B cell (primary cell): ENCODE data around the gene CCDC18. TPM values are rescaled to one million over a fixed set of nuclear protein-coding genes. Genes with fewer than 3 reads are reported as not detected.

Experiments
- ATAC-seq: fragments of 200-7000 bp; cut with Tn5 transposase; one replicate; pipeline ENCODE4 v1.10.0; 2021; ENCODE audit warnings: low read depth, mild to moderate bottlenecking, moderate number of reproducible peaks, moderate library complexity
- CTCF ChIA-PET: fragments of 350-600 bp; sonication (Branson Sonifier 250); formaldehyde crosslinking; loops from one replicate; lab custom pipeline; 2021; ENCODE audit warnings: antibody characterized with exemption, inconsistent platforms; lab: Charles Lee
- POLR2A ChIA-PET: fragments of 350-600 bp; sonication (Branson Sonifier 250); formaldehyde crosslinking; loops from one replicate; lab custom pipeline; 2021; ENCODE audit warnings: antibody characterized with exemption; lab: Charles Lee
- DNase-seq: peaks from one replicate; pipeline ENCODE4 v3.0.0; 2013
- H2AFZ ChIP-seq: 2 replicates; pipeline ENCODE4 v1.6.1; 2012; ENCODE audit warnings: mild to moderate bottlenecking, low read depth, low read length; ENCODE audit not compliant: insufficient read depth, poor library complexity, severe bottlenecking
- H3K27ac ChIP-seq, 2 donors: 1 replicate in 1 of 2; 2 replicates in 1 of 2; pipeline ENCODE4 v1.5.1; 2012 to 2013; ENCODE audit warnings: low read length in 2 of 2, mild to moderate bottlenecking in 2 of 2, moderate library complexity in 1 of 2
- H3K27me3 ChIP-seq, 4 experiments: fragments of 200-600 bp in 1 of 4; sonication (generic) in 1 of 4; replicated peaks in 1 of 4; 1 replicate in 2 of 4; 2 replicates in 2 of 4; pipeline versions ENCODE4 v1.6.1 to v1.7.0; 2013 to 2016; ENCODE audit warnings: low read length in 3 of 4, mild to moderate bottlenecking in 2 of 4, mixed read lengths in 1 of 4, moderate library complexity in 1 of 4; ENCODE audit not compliant: insufficient read depth in 4 of 4, control insufficient read depth in 3 of 4; ENCODE audit errors: control extremely low read depth in 1 of 4
- H3K36me3 ChIP-seq, 2 experiments: replicated peaks in 1 of 2; 1 replicate in 1 of 2; 2 replicates in 1 of 2; pipeline versions ENCODE4 v1.6.1 to v1.7.1; 2013; ENCODE audit warnings: low read length in 1 of 2; ENCODE audit not compliant: insufficient read depth in 2 of 2, control insufficient read depth in 1 of 2; ENCODE audit errors: control extremely low read depth in 1 of 2, extremely low read depth in 1 of 2
- H3K4me1 ChIP-seq, 2 donors: fragments of 200-600 bp in 1 of 2; sonication (generic) in 1 of 2; 1 replicate in 1 of 2; 2 replicates in 1 of 2; pipeline versions ENCODE4 v1.5.1 to v1.6.1; 2013 to 2017; ENCODE audit warnings: low read length in 2 of 2; ENCODE audit not compliant: control insufficient read depth in 2 of 2, insufficient read depth in 2 of 2
- H3K4me2 ChIP-seq: replicated peaks from 2 replicates; pipeline ENCODE3; 2012; ENCODE audit warnings: mild to moderate bottlenecking, low read depth, low read length; ENCODE audit not compliant: poor library complexity, severe bottlenecking
- H3K4me3 ChIP-seq, 5 experiments: fragments of 200-600 bp in 1 of 5; sonication (generic) in 1 of 5; 1 replicate in 3 of 5; 2 replicates in 2 of 5; pipeline versions ENCODE4 v1.5.1 to v1.7.0; 2011 to 2016; ENCODE audit warnings: low read length in 4 of 5, mild to moderate bottlenecking in 4 of 5, low read depth in 2 of 5, control low read depth in 1 of 5, moderate library complexity in 1 of 5; ENCODE audit not compliant: insufficient read depth in 1 of 5; ENCODE audit errors: control extremely low read depth in 1 of 5, extremely low read depth in 1 of 5
- H3K79me2 ChIP-seq: fragments of 200-600 bp; sonication (generic); one replicate; pipeline ENCODE4 v1.6.0; 2016; ENCODE audit warnings: low read length; ENCODE audit not compliant: control insufficient read depth, insufficient read depth
- H3K9ac ChIP-seq: fragments of 200-600 bp; sonication (generic); 2 replicates; pipeline ENCODE4 v1.6.1; 2017; ENCODE audit warnings: mild to moderate bottlenecking, low read length, moderate library complexity
- H3K9me3 ChIP-seq, 3 donors: one replicate each; pipeline versions ENCODE4 v1.6.1 to v1.7.1; 2013; ENCODE audit warnings: low read length in 2 of 3; ENCODE audit not compliant: control insufficient read depth in 2 of 3, insufficient read depth in 1 of 3; ENCODE audit errors: control extremely low read depth in 1 of 3
- H4K20me1 ChIP-seq: 2 replicates; pipeline ENCODE4 v1.6.0; 2012; ENCODE audit warnings: mild to moderate bottlenecking, low read length; ENCODE audit not compliant: insufficient read depth, control insufficient read depth, poor library complexity, severe bottlenecking
- H3K27ac Mint-ChIP-seq: one replicate; pipeline ENCODE4 v1.8.0; 2021; ENCODE audit warnings: mixed read lengths
- H3K27me3 Mint-ChIP-seq: one replicate; pipeline ENCODE4 v1.8.0; 2021; ENCODE audit warnings: mixed read lengths
- H3K4me1 Mint-ChIP-seq: one replicate; pipeline ENCODE4 v1.8.0; 2021; ENCODE audit warnings: mixed read lengths
- H3K4me3 Mint-ChIP-seq: one replicate; pipeline ENCODE4 v1.8.0; 2021; ENCODE audit warnings: mixed read lengths
- H3K9me3 Mint-ChIP-seq: one replicate; pipeline ENCODE4 v1.8.0; 2022; ENCODE audit warnings: mixed read lengths; ENCODE audit not compliant: insufficient read depth
- EZH2 ChIP-seq: IDR thresholded peaks from 2 replicates; pipeline ENCODE4 v1.6.1; 2012; ENCODE audit warnings: borderline replicate concordance, low read depth, mild to moderate bottlenecking, moderate library complexity, low read length; ENCODE audit not compliant: insufficient read depth, poor library complexity, severe bottlenecking
- WGBS: methylation state at CpG from one replicate; pipeline ENCODE4 v1.1.5; 2013; ENCODE audit warnings: missing lambda C conversion rate; ENCODE audit not compliant: insufficient coverage; 5-methylcytosine and 5-hydroxymethylcytosine counted together
- intact Hi-C: fragments of 100-400 bp; cut with micrococcal nuclease; formaldehyde crosslinking; loops from one replicate; pipeline ENCODE4 v1.10.0; 2022
- polyA plus RNA-seq: library from polyadenylated mRNA; depleted of rRNA; stranded (reverse); fragments of >200 nt; gene quantifications from 2 replicates; pipeline ENCODE4 v1.2.3, GENCODE V29; 2012
- small RNA-seq: library from RNA; depleted of rRNA; stranded (forward); fragments of <200 nt; gene quantifications from one replicate; pipeline ENCODE3, GENCODE V24; 2012; ENCODE audit warnings: low replicate concordance, low read depth; ENCODE audit not compliant: insufficient read length
- total RNA-seq, 2 donors: library from RNA; stranded (reverse); fragments of 120-200 nt in 1 of 2; gene quantifications; 1 replicate in 1 of 2; 2 replicates in 1 of 2; pipeline versions ENCODE4 v1.2.3 to v1.2.4, GENCODE V29; 2013 to 2022
- TF ChIP-seq, protein P1 (sequence below): fragments of 200-600 bp; IDR thresholded peaks from one replicate; pipeline ENCODE4 v1.8.0; 2022; ENCODE audit warnings: antibody characterized with exemption, mild to moderate bottlenecking

CCDC18 gene
- total and polyA plus RNA-seq, 2 donors (not counting 1 experiment from before 2014, with no cell fraction given), result 7.7 to 16.0 TPM

- Mint-ChIP-seq H3K9me3 (no peaks in the 10 kb centered on the region), H3K4me3 (no peak overlapping the region), H3K27ac (no peak overlapping the region), H3K27me3 (no peaks in the 10 kb centered on the region), H3K4me1 (no peaks in the 10 kb centered on the region)
- ATAC-seq (no peak), DNase-seq (no peak)
- Histone ChIP-seq H3K4me3 (no peak overlapping the region), H2AFZ (no peak overlapping the region), H3K9me3 (no peaks in the 10 kb centered on the region), H3K36me3 (no peaks in the 10 kb centered on the region), H3K4me1 (no peaks in the 10 kb centered on the region), H3K27ac (no peak overlapping the region), H3K79me2 (no peaks in the 10 kb centered on the region), H3K27me3 (no peaks in the 10 kb centered on the region), H3K4me2 (no peak overlapping the region), H3K9ac (no peak overlapping the region), H4K20me1 (no peaks in the 10 kb centered on the region)
- TF ChIP-seq EZH2, result no peak
- TF ChIP-seq, protein P1, sequence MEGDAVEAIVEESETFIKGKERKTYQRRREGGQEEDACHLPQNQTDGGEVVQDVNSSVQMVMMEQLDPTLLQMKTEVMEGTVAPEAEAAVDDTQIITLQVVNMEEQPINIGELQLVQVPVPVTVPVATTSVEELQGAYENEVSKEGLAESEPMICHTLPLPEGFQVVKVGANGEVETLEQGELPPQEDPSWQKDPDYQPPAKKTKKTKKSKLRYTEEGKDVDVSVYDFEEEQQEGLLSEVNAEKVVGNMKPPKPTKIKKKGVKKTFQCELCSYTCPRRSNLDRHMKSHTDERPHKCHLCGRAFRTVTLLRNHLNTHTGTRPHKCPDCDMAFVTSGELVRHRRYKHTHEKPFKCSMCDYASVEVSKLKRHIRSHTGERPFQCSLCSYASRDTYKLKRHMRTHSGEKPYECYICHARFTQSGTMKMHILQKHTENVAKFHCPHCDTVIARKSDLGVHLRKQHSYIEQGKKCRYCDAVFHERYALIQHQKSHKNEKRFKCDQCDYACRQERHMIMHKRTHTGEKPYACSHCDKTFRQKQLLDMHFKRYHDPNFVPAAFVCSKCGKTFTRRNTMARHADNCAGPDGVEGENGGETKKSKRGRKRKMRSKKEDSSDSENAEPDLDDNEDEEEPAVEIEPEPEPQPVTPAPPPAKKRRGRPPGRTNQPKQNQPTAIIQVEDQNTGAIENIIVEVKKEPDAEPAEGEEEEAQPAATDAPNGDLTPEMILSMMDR, result no peak
- ChIA-PET POLR2A (interaction anchor here (0.6 kb wide), 1 partner anchor 541 kb away, joined by 8 read pairs; no protein-coding TSS in a partner anchor), CTCF (interaction anchor here (2.9 kb wide), 1 partner anchor 20 kb away, joined by 11 read pairs; no protein-coding TSS in a partner anchor)
- intact Hi-C loops, result no loop called here
- WGBS, result no CpG with 5 or more reads among the region's 8 CpGs
Observed at GRCh38 chr1:93324486-93325464, 144.3 kb downstream of the CCDC18 start.

Small RNA genes within 50 kb of the gene (small RNA-seq; reads per million reads assigned to genes)
- gene AC126124.1, result not detected
- not detected for gene AL139421.1

Other genes starting within 250 kb of the CCDC18 start
- 20.1 and 22.7 TPM in 2 replicates for gene DIPK1A, start 219.3 kb upstream of the CCDC18 start, total RNA-seq
- gene DIPK1A, start 219.3 kb upstream of the CCDC18 start, polyA plus RNA-seq, result 10.7 and 11.9 TPM in 2 replicates
- gene MTF2, start 101.4 kb upstream of the CCDC18 start, total RNA-seq, result 66.2 and 68.6 TPM in 2 replicates
- gene MTF2, start 101.4 kb upstream of the CCDC18 start, polyA plus RNA-seq, result 19.5 and 20.1 TPM in 2 replicates
- 46.1 and 50.7 TPM in 2 replicates for gene TMED5, start 311 bp upstream of the CCDC18 start, total RNA-seq
- gene TMED5, start 311 bp upstream of the CCDC18 start, polyA plus RNA-seq, result 23.7 and 37.9 TPM in 2 replicates
- 65.6 and 69.2 TPM in 2 replicates for gene DR1, start 165.2 kb downstream of the CCDC18 start, total RNA-seq
- gene DR1, start 165.2 kb downstream of the CCDC18 start, polyA plus RNA-seq, result 11.4 and 17.9 TPM in 2 replicates